ENCODE results near the gene TBC1D5.

Gene TBC1D5

DNA sequence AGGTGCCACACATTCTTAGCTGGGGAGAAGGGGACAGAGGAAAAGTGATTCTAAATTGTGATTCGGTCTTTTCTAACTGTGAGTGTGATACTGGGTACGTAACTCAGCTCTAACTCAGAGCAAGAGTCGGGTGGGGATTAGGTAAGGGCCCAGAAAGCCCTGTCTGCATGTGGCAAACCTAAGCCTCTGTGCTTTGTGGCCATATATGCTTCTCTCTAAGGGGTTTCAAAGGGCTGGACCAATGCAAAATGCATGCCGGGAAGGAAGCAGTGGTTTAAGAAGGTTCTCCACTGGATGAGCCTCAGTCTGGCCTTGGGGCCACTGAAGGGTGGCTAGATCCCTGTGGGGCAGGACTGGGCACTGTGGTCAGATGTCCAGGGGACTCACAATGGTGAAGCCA lies 581.8 kb downstream of the TBC1D5 start:
- DNase-seq (ENCODE audit: low read depth) = no peak

DNA sequence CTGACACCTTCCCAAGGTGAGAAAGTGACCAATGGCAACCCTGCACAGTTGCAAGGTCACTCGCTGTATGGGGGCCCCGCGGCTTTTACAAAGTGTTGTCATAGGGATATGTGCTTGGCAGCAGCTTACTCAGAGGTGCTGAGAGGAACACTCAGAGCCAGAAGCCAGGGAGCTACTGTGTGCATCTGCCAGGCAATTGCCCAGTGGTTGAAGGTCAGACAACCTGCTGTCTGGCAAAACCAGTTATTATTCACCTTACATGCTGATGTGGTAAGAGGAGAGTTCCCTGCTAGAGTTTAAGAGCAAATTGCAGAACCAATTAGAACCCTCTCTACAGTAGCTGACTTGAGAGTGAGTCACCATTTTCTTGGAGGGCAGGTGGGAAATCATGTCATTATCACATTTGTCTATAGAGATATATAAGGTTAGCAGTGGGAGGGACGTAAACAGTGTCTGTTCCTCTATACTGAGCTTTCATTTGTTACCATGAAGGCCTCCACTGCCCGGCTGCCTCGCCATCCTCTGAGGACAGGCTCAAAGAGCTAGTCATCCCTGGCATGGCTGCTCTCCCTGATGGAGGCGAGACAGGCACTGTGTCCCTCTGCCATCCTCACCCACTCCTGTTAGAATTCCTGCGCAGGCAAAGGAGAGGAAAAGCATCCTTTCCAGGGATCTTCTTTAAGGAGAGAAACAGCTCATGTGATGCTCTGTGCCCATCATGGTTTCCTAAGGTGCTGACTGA lies 583.3 kb downstream of the TBC1D5 start:
- DNase-seq (ENCODE audit: low read depth) = no peak

- DNase-seq (ENCODE audit: low read depth) = no peak
Observed at GRCh38 chr3:17157713-17158112, 584.7 kb downstream of the TBC1D5 start.

DNA sequence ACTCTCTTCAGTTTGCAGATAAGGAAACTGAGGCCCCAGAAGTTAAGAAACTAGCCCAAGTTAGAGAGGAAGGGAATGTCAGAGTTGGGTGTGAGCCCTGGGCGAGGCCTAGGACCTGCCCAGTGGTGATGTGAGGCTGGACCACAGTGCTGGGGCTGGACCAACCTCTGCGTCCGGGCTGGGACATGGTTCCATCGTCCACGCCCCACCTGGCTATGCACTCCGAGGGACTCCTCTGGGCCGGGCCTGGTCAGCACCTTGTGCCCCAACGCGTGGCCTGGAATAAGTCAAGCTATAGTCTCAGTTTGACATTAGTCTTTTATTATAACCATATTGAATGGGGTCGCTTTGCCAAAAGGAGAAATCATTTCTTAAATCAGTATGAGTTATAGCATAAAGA lies 585.6 kb downstream of the TBC1D5 start:
- DNase-seq (ENCODE audit: low read depth) = no peak

DNA sequence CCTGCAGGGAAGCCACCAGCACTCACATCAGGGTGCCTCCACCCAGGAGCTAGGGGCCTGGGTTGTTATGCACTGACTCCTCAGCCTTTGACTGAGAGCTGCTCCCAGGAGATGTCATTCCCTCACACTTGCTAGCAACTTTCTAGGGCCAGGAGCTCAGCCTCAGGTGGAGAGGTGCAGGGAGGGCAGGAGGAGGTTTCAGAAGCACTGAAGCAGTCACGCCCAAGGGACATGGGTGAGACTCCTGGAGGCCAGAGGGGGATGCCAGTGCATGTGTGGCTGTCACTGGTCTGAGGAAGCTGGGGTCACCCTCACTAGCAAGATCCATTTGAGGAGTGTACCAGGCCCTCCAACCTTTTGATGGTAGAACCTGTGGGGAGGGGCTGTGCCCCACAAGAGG lies 586.5 kb downstream of the TBC1D5 start:
- DNase-seq (ENCODE audit: low read depth) = no peak

GRCh38 chr3:17154941-17155340 lies 587.5 kb downstream of the TBC1D5 start:
- no peak for DNase-seq (ENCODE audit: low read depth)

- no peak for DNase-seq (ENCODE audit: low read depth)
Observed at GRCh38 chr3:17154221-17154620, 588.2 kb downstream of the TBC1D5 start.

DNA sequence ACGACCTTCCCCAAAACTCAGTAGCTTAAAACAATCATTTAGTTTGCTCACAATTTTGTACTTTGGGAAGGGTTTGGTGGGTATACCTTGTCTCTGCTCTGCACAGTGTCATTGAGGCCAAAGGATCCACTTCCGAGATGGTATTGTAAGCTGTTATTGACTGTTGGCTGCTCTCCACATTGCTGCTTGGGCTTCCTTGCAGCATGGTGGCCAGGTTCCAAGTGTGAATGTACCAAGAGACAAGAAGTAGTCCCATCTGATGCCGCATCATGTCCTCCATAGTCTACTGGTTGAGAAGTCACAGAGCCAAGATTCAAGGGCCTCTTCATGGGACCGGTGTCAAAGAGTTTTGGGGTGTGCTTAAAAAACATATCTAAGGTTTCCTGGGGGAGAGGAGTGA lies 589.2 kb downstream of the TBC1D5 start:
- DNase-seq (ENCODE audit: low read depth) = no peak

- DNase-seq (ENCODE audit: low read depth) = no peak
Observed at GRCh38 chr3:17151598-17152373, 590.6 kb downstream of the TBC1D5 start.

DNA sequence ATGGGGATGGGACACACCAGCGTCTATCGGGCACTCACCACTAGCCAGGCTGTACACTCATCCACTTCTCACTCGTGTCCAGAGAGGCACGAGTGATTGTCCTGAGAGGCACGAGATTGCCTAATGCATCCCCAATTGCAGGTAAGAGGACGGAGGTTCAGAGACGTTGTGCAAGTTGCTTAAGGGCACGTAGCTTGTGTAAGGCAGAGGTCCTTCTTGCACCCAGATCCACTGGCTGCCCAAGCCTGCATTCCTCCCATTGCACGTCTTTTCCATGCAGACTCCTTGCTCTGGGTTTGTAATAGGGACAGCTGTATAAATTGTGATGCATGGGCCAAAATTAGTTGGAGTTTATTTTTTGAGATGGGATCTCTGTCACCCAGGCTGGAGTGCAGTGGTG lies 593.4 kb downstream of the TBC1D5 start:
- no peak for DNase-seq (ENCODE audit: low read depth)

DNA sequence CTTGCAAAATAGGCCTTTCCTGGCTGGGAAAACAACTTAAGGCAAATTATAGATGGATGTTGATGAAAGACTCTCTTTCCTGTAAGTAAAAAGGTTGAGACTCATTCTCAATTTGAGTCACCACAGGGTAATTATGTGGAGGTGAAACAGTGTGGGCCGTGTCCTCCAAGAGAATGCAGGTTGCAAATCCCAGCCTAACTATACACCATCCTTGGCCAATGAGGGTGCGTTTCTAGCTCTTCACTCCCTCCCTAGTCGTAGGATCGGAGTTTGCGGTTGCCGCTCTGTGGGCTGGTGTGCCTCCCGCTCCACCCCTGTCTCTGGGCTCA lies 597.8 kb downstream of the TBC1D5 start:
- DNase-seq (ENCODE audit: low read depth) = no peak

- no peak for DNase-seq (ENCODE audit: low read depth)
Observed at GRCh38 chr3:17143893-17144664, 598.4 kb downstream of the TBC1D5 start.

GRCh38 chr3:17142516-17142915 lies 599.9 kb downstream of the TBC1D5 start:
- DNase-seq (ENCODE audit: low read depth) = no peak

- DNase-seq (ENCODE audit: low read depth) = no peak
Observed at GRCh38 chr3:17141699-17142098, 600.7 kb downstream of the TBC1D5 start.

GRCh38 chr3:17140670-17141505 lies 601.5 kb downstream of the TBC1D5 start:
- DNase-seq (ENCODE audit: low read depth) = no peak

DNA sequence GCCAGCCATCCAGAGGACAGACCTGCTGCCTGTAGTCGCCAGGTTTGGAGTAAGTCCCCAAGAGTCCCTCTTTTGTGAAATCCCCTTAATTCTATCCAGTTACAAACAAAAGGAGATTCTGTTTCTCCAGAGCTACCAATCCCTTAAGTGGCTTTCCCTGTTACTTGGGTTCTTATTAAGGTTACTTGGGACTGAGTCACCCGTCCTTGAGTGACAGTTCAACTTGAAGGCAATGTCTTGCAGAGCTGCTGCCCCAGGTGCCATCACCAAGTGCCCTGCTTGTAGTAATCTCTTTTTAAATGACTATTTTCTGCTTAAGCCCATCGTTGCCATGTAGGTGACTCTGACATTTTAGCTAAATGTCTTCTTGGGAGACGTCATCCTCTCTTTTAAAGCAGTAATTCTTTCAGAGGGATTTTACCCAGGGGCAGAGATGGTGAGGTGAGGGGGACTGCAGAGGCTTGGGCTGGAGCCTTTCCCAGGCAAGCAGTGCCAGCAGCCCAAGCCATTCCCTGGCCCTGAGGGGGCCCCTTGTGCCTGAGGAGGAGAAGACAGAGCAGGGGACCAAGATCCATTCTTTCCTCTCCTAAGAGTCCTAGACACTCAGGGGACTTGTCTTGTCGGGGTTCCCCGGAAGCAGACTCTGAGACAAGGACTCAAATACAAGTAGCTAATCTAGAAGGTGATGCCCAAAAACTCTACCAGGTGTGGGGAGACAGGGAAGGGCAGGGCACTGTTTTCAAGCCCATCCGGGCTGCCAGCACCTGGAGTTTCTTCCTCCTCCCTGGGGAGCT lies 604.0 kb downstream of the TBC1D5 start:
- no peak for DNase-seq (ENCODE audit: low read depth)

- no peak for DNase-seq (ENCODE audit: low read depth)
Observed at GRCh38 chr3:17137321-17137826, 605.1 kb downstream of the TBC1D5 start.

- no peak for DNase-seq (ENCODE audit: low read depth)
Observed at GRCh38 chr3:17136136-17136721, 606.2 kb downstream of the TBC1D5 start.

DNA sequence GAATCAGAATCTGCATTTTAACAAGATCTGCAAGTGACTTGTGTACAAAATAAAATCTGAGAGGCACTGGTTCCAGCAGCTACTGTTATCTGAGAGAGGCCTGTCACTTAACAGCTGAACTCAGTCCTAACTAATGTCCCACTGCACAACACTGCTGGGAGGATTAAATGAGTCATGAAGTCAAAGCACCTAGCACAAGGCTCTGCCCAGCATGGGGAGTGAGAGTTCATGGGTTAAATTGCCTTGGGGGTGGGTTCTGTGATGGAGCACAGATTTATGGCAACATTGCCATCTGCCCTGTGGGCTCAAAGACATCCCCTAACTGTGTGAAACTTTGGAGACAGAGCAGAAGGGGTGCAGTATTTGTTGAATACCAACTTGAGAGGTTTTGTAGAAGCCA lies 606.7 kb downstream of the TBC1D5 start:
- no peak for DNase-seq (ENCODE audit: low read depth)

Data from GM04504 (cell line).